GM19468 (cell line): Measurements from ENCODE around the gene COX7A1.
"Not testable (repeated sequence)": the region's sequence is repeated elsewhere in the genome, so short reads cannot be mapped to it uniquely, and the experiment has no call there.

Experiments
- ATAC-seq: cut with Tn5 transposase; IDR thresholded peaks from one replicate; pipeline ENCODE4 v1.9.1; 2021; ENCODE audit warnings: mild to moderate bottlenecking, moderate library complexity, moderate number of reproducible peaks; ENCODE audit not compliant: unreplicated experiment; ENCODE audit errors: extremely low read depth

Gene COX7A1

GRCh38 chr19:36152352-36153091, at the start of gene COX7A1:
Gene COX7A1, minus strand, starts transcription at chr19:36152447. Its CDS starts 40 bp downstream, at chr19:36152407.
- ATAC-seq: no peak

GRCh38 chr19:36201684-36202083, 49.4 kb upstream of the COX7A1 start:
- no peak for ATAC-seq

- ATAC-seq: no peak
Observed at GRCh38 chr19:36198119-36198518, 45.9 kb upstream of the COX7A1 start.

GRCh38 chr19:36196249-36196648, 44.0 kb upstream of the COX7A1 start:
- ATAC-seq: no peak

DNA sequence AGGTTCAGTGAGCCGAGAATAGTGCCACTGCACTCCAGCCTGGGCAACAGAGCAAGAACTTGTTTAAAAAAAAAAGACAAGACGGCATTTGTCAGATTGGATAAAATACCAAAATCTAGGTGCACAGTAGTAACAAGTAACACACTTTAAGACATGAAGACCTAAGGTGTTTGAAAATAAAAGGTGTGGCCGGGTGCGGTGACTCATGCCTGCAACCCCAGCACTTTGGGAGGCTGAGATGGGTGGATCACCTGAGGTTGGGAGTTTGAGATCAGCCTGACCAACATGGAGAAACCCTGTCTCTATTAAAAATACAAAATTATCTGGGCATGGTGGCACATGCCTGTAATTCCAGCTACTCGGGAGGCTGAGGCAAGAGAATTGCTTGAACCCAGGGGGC, 34.5 kb upstream of the COX7A1 start:
- not testable (repeated sequence) for ATAC-seq

GRCh38 chr19:36183245-36183628, 31.0 kb upstream of the COX7A1 start:
- no peak for ATAC-seq

DNA sequence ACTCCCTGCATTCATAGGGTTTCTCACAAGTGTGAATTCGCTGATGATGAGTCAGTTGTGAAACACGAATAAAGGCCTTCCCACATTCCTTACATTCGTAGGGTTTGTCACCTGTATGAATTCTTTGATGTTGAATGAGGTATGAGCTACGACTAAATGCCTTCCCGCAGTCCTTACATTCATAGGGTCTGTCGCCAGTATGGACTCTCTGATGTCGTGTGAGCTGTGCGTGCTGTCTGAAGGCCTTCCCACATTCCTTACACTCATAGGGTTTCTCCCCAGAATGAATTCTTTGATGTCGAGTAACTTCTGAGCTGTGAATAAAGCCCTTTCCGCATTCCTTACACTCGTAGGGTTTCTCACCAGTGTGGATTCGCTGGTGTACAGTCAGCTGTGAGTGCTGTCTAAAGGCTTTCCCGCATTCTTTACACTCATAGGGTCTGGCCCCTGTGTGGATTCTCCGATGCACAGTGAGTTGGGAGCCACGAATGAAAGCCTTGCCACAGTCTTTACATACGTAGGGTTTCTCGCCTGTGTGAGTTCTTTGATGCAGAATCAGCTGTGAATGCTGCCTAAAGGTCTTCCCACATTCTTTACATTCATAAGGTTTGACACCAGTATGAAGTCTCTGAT, 30.5 kb upstream of the COX7A1 start:
- ATAC-seq: no peak

DNA sequence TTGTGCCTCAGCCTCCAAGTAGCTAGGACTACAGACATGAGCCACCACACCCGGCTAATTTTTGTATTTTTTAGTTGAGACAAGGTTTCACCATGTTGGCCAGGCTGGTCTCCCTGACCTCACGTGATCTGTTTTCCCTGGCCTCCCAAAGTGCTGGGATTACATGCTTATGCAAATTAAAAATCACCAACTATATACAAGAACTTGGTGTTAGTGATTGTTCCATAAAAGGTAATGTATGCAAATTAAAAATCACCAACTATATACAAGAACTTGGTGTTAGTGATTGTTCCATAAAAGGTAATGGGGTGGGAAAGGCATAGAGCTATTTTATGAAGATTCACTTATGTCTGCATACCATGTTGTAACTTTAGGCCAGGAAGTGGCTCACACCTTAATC, 26.8 kb upstream of the COX7A1 start:
- not testable (repeated sequence) for ATAC-seq

DNA sequence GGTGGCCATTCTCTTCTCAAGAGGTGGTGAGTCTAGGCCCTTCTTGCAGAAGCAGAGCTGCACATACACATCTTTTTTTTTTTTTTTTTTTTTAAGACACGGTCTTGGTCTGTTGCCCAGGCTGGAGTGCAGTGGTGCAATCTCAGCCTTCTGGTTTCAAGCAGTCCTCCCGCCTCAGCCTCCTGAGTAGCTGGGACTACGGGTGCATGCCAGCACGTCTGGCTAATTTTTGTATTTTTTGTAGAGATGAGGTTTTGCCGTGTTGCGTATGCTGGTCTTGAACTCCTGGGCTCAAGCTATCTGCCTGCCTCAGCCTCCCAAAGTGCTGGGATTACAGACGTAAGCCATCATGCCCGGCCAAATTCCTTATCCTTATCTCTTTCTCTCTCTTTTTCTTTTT, 21.6 kb upstream of the COX7A1 start:
- not testable (repeated sequence) for ATAC-seq

- ATAC-seq: no peak
Observed at GRCh38 chr19:36172852-36173251, 20.6 kb upstream of the COX7A1 start.

- ATAC-seq: no peak
Observed at GRCh38 chr19:36169084-36169760, 17.0 kb upstream of the COX7A1 start.

- no peak for ATAC-seq
Observed at GRCh38 chr19:36163813-36164212, 11.6 kb upstream of the COX7A1 start.

GRCh38 chr19:36160821-36161596, 8.8 kb upstream of the COX7A1 start:
- no peak for ATAC-seq

DNA sequence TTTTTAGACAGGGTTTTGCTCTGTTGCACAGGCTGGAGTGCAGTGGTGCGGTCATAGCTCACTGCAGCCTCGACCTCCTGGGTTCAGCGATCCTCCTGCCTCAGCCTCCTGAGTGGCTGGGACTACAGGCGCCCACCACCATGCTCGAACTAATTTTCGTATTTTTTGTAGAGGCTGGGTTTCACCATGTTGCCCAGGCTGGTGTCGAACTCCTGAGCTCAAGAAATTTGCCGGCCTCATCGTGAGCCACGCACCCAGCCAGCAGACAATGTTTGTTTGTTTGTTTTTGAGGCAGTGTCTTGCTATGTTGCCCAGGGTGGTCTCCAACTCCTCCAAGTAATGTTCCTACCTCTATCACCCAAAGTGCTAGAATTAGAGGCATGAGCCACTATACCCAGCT, 879 bp upstream of the COX7A1 start:
- no peak for ATAC-seq

DNA sequence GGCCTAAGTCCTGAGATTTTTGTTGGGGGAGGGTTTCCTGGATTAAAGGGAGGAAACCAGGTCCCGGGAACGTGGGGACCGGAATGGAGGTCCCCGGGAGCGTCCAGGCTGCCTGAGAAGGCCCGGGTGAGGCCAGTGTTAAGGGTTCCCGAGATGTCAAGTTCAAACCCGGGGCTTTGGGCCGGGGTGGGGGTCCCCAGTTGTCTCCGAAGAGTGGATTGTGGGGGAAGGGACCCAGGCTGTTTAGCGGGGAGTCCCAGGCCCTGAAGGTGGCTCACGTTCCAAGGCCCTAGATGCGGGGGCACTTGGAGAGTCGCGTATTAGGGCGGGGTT, 262 bp downstream of the COX7A1 start:
- no peak for ATAC-seq

- no peak for ATAC-seq
Observed at GRCh38 chr19:36151144-36152018, 866 bp downstream of the COX7A1 start.

GRCh38 chr19:36150586-36150985, 1.7 kb downstream of the COX7A1 start:
- ATAC-seq: no peak

GRCh38 chr19:36149673-36150406, 2.4 kb downstream of the COX7A1 start:
- no peak for ATAC-seq

- ATAC-seq: no peak
Observed at GRCh38 chr19:36144624-36145023, 7.6 kb downstream of the COX7A1 start.
